PC-9 (cell line): ENCODE results near the gene DISC1. TPM values are rescaled to one million over a fixed set of nuclear protein-coding genes. Genes with fewer than 3 reads are reported as not detected.
"Not testable (repeated sequence)": the region's sequence is repeated elsewhere in the genome, so short reads cannot be mapped to it uniquely, and the experiment has no call there.

Experiments
- BruUV-seq: library from RNA; stranded (reverse); fragments of 400-500 nt; replicated peaks from 2 replicates; lab custom pipeline; 2021; lab: Mats Ljungman, UMichigan
- CTCF ChIA-PET: fragments of 300-600 bp; sonication (Branson Sonifier 250); formaldehyde crosslinking; loops from one replicate; lab custom pipeline; 2022; ENCODE audit warnings: antibody characterized with exemption; lab: Charles Lee
- POLR2A ChIA-PET: fragments of 300-600 bp; sonication (Branson Sonifier 250); formaldehyde crosslinking; loops from one replicate; lab custom pipeline; 2022; ENCODE audit warnings: antibody characterized with exemption; ENCODE audit not compliant: unreplicated experiment; lab: Charles Lee
- DNase-seq, 2 experiments: peaks; one replicate each; pipeline versions ENCODE4 v3.0.0 to v3.0.0-alpha.2; 2015 to 2022; ENCODE audit warnings: mixed read lengths in 1 of 2
- H2AFZ ChIP-seq: fragments of 200-600 bp; sonication (generic); 2 replicates; pipeline ENCODE4 v1.8.1; 2017; ENCODE audit warnings: antibody characterized with exemption
- H3F3A ChIP-seq: fragments of 200-600 bp; sonication (generic); 2 replicates; pipeline ENCODE4 v1.8.1; 2017; ENCODE audit warnings: antibody characterized with exemption, mild to moderate bottlenecking, low read depth; ENCODE audit not compliant: insufficient read depth
- H3K27ac ChIP-seq: fragments of 200-600 bp; sonication (generic); 2 replicates; pipeline ENCODE4 v1.6.1; 2016; ENCODE audit warnings: mixed run types
- H3K27me3 ChIP-seq: fragments of 200-600 bp; sonication (generic); 2 replicates; pipeline ENCODE4 v1.6.1; 2016; ENCODE audit warnings: low read depth, mixed run types; ENCODE audit not compliant: insufficient read depth
- H3K36me3 ChIP-seq: fragments of 200-600 bp; sonication (generic); 2 replicates; pipeline ENCODE4 v1.6.1; 2016; ENCODE audit warnings: low read depth, mixed run types
- H3K4me1 ChIP-seq: fragments of 200-600 bp; sonication (generic); replicated peaks from 2 replicates; pipeline ENCODE4 v1.6.1; 2016; ENCODE audit warnings: mixed run types; ENCODE audit not compliant: insufficient read depth
- H3K4me2 ChIP-seq: fragments of 200-600 bp; sonication (generic); 2 replicates; pipeline ENCODE4 v1.6.1; 2017; ENCODE audit warnings: mixed run types
- H3K4me3 ChIP-seq: fragments of 200-600 bp; sonication (generic); 2 replicates; pipeline ENCODE4 v1.6.1; 2016; ENCODE audit warnings: mixed run types
- H3K79me2 ChIP-seq: fragments of 200-600 bp; sonication (generic); 2 replicates; pipeline ENCODE4 v1.6.1; 2017; ENCODE audit warnings: low read depth, mixed run types
- H3K9me2 ChIP-seq: fragments of 200-600 bp; sonication (generic); 2 replicates; pipeline ENCODE4 v1.8.1; 2017; ENCODE audit warnings: mild to moderate bottlenecking; ENCODE audit not compliant: insufficient read depth
- H3K9me3 ChIP-seq: fragments of 200-600 bp; sonication (generic); 2 replicates; pipeline ENCODE4 v1.8.1; 2016; ENCODE audit warnings: low read depth; ENCODE audit not compliant: insufficient read depth
- H4K20me1 ChIP-seq: fragments of 200-600 bp; sonication (generic); 2 replicates; pipeline ENCODE4 v1.8.1; 2017; ENCODE audit not compliant: insufficient read depth
- EZH2 ChIP-seq: fragments of 200-600 bp; sonication (generic); IDR thresholded peaks from 2 replicates; pipeline ENCODE4 v1.8.0; 2017; ENCODE audit warnings: antibody characterized with exemption, low read depth
- intact Hi-C: fragments of 100-400 bp; cut with micrococcal nuclease; formaldehyde crosslinking; loops from one replicate; pipeline ENCODE4 v1.10.0; 2022; ENCODE audit not compliant: unreplicated experiment
- total RNA-seq: library from RNA; stranded (reverse); gene quantifications from 2 replicates; pipeline ENCODE4 v1.2.3, GENCODE V29; 2021
- TF ChIP-seq, protein P1 (sequence below): fragments of 200-600 bp; sonication (generic); conservative IDR thresholded peaks from 2 replicates; pipeline ENCODE4 v1.6.1; 2017; ENCODE audit warnings: mixed run types, antibody characterized with exemption, mild to moderate bottlenecking, moderate library complexity

The DISC1 gene
- total RNA-seq, 1 experiment from 2014 or later: 7.4 TPM

DNA sequence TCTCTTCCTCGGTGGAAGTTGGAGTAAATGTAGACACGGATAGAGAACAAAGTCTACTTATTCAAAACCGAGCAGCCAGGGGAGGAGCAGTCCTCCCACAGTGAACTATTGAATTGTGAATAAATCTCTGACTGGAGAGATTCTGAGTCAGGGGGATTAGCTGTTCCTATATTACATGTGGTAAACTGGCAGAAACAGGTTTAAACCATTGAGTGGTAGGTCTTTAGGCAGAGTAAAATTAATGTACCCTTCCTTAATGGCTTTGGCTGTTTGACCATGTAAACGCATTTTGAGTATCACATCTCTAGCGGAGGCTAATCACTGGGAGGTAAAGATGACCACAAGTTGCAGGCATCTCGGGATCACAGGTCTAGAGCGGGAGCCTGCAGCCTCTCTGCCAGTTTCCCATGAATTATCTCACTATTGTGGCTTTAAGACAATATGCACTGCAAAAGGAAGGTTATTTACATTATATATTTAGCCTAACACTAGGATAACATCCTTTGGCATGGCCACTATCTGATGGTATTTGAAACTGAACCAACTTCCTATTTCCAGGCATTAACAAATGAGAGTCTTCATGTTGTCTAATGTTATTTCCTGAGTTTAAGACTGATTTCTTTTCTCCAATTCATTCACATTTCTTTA lies 7.9 kb upstream of the DISC1 start:
- Histone ChIP-seq H3K4me1 (no peaks in the 10 kb centered on the region), H2AFZ (no peak overlapping the region), H3K4me3 (no peak overlapping the region), H3K4me2 (no peak overlapping the region), H3K9me2 (no peaks in the 10 kb centered on the region; the same call in 1 of the 2 replicates), H3K36me3 (no peaks in the 10 kb centered on the region), H3K9me3 (peaks cover 2% of the 10 kb centered on the region; the same call in 1 of the 2 replicates), H3F3A (no peaks in the 10 kb centered on the region), H3K79me2 (no peaks in the 10 kb centered on the region), H3K27ac (no peak overlapping the region), H3K27me3 (peaks cover 6% of the 10 kb centered on the region; the same call in 1 of the 2 replicates), H4K20me1 (no peaks in the 10 kb centered on the region)
- DNase-seq: no peak
- intact Hi-C loops: no loop called here
- TF ChIP-seq, protein P1, sequence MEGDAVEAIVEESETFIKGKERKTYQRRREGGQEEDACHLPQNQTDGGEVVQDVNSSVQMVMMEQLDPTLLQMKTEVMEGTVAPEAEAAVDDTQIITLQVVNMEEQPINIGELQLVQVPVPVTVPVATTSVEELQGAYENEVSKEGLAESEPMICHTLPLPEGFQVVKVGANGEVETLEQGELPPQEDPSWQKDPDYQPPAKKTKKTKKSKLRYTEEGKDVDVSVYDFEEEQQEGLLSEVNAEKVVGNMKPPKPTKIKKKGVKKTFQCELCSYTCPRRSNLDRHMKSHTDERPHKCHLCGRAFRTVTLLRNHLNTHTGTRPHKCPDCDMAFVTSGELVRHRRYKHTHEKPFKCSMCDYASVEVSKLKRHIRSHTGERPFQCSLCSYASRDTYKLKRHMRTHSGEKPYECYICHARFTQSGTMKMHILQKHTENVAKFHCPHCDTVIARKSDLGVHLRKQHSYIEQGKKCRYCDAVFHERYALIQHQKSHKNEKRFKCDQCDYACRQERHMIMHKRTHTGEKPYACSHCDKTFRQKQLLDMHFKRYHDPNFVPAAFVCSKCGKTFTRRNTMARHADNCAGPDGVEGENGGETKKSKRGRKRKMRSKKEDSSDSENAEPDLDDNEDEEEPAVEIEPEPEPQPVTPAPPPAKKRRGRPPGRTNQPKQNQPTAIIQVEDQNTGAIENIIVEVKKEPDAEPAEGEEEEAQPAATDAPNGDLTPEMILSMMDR: no peak
- TF ChIP-seq EZH2: no peak
- no TSS peak for BruUV-seq
- CTCF ChIA-PET: no interaction called here
- POLR2A ChIA-PET: no interaction called here

DNA sequence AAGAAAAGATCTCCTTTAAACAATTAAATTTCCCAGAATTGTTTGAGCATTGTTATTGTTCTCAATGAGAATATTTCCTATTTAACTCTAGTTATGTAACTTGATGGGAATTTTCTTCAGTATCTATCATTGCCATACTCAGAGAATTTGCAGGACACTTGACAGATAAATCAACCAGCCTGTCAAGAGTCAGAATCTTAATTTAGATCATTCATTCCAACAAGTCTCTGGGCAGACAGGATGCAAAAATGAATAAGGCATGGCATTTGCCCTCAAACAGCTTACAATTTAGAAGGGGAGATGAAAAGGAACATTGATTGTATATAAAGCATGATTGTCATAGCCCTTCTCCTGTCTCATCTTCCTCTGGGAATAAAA lies 7.3 kb upstream of the DISC1 start:
- intact Hi-C loops: no loop called here

DNA sequence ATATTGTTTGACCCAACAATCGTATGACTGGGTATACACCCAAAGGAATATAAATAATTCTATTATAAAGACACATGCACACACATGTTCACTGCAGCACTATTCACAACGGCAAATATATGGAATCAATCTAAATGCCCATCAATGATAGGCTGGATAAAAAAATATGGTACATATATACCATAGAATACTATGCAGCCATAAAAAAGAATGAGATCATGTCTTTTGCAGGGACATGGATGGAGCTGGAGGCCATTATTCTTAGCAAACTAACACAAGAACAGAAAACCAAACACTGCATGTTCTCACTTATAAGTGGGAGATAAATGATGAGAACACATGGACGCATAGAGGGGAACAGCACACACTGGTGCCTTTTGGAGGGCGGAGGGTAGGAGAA lies 1.5 kb upstream of the DISC1 start:
- POLR2A ChIA-PET, H4K20me1 ChIP-seq, H3K27me3 ChIP-seq, H3K9me2 ChIP-seq, H3K27ac ChIP-seq, H3K36me3 ChIP-seq, CTCF ChIA-PET, H2AFZ ChIP-seq, BruUV-seq, H3K79me2 ChIP-seq, H3F3A ChIP-seq, H3K4me3 ChIP-seq, H3K4me2 ChIP-seq, H3K9me3 ChIP-seq, DNase-seq: not testable (repeated sequence)
- peaks cover 13% of the 10 kb centered on the region; the same call in 1 of the 2 replicates for H3K4me1 ChIP-seq
- intact Hi-C loops: loop anchor here (5.0 kb wide), 1 partner anchor 152 kb away; no protein-coding TSS in a partner anchor

More for the DNA sequence above, 7.3 kb upstream of the DISC1 start:
- Histone ChIP-seq H2AFZ (no peak overlapping the region), H3K9me3 (no peaks in the 10 kb centered on the region; the same call in 1 of the 2 replicates), H3K4me2 (no peak overlapping the region), H3K4me3 (no peak overlapping the region), H3K4me1 (no peaks in the 10 kb centered on the region), H3K36me3 (no peaks in the 10 kb centered on the region), H3K27ac (no peak overlapping the region), H3K27me3 (peaks cover 6% of the 10 kb centered on the region; the same call in 1 of the 2 replicates), H3F3A (no peaks in the 10 kb centered on the region), H3K79me2 (no peaks in the 10 kb centered on the region), H4K20me1 (no peaks in the 10 kb centered on the region), H3K9me2 (no peaks in the 10 kb centered on the region; the same call in 1 of the 2 replicates)
- ChIA-PET CTCF (no interaction called here), POLR2A (no interaction called here)
- BruUV-seq: no TSS peak
- DNase-seq: no peak
- TF ChIP-seq, protein P1: no peak
- TF ChIP-seq EZH2: no peak
